ENCODE data around the gene GPX7.

Gene GPX7

DNA sequence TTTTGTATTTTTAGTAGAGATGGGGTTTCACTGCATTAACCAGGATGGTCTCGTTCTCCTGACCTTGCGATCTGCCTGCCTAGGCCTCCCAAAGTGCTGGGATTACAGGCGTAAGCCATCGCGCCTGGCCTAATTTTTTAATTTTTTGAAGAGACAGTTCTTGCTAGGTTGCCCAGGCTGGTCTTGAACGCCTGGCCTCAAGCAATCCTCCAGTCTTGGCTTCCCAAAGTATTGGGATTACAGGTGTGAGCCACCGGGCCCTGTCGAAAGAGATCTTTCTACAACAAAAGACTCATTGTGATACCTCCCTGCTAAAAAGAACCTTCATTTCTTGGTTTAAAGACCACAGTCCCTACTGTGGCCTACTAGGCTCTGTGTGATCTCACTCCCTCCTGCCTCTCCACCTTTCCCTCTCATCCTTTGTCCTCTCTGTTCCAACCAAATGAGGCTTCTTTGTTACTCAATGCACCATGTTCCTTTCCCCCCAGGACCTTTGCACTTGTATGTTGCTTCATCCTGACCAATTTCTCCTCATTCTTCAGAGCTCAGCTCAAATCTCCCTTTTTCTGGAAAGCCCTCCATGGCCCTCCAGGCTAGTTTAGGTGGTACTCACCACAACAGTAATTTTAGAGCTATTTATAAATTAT is 1.5 kb upstream of the GPX7 start:
- Histone ChIP-seq H3K27ac (ENCODE audit: extremely low read depth, low read depth, low read length) (no peak overlapping the region), H3K36me3 (ENCODE audit: control insufficient read depth in 2 of 2, insufficient read depth in 1 of 2, low read length in 2 of 2) (no peaks in the 10 kb centered on the region), H3K9me3 (ENCODE audit: control insufficient read depth, insufficient read depth, low read depth, low read length) (no peaks in the 10 kb centered on the region), H3K4me3 (ENCODE audit: low read depth, low read length) (no peak overlapping the region), H3K4me1 (ENCODE audit: control insufficient read depth, insufficient read depth, low read length) (no peaks in the 10 kb centered on the region)
- no peak for TF ChIP-seq ZNF768 (tag by site-specific recombination; IDR thresholded peaks at IDR 0.05)
- no peak for TF ChIP-seq GLIS1 (tag by site-specific recombination; IDR thresholded peaks at IDR 0.05)
- TF ChIP-seq ZNF623 (tag by site-specific recombination; IDR thresholded peaks at IDR 0.05), result 0 out of 2 replicates have a peak, but pooled peaks have one; percentile 13
- TF ChIP-seq ZNF518A (tag by site-specific recombination; conservative IDR thresholded peaks at IDR 0.05; ENCODE audit: low read depth), result no peak
- TF ChIP-seq GLI2 (tag by site-specific recombination; IDR thresholded peaks at IDR 0.05; ENCODE audit: borderline replicate concordance, low read depth), result no peak
- CTCF ChIA-PET, result interaction anchor here (0.6 kb wide), 2 partner anchors 59 to 595 kb away, joined by 3 to 5 read pairs; no protein-coding TSS in a partner anchor
- POLR2A ChIA-PET, result no interaction called here

GRCh38 chr1:52601519-52601918 is 652 bp upstream of the GPX7 start:
- H3K4me3 ChIP-seq (ENCODE audit: low read depth, low read length), result no peak overlapping the region
- TF ChIP-seq SCRT2 (tag by site-specific recombination; IDR thresholded peaks at IDR 0.05) (peak; percentile 59; the same call in 1 of the 2 replicates), ZNF138 (tag by site-specific recombination; IDR thresholded peaks at IDR 0.05; ENCODE audit: borderline replicate concordance) (no peak)
- ChIA-PET POLR2A (no interaction called here), CTCF (no interaction called here)
- no peak overlapping the region for H3K27ac ChIP-seq (ENCODE audit: extremely low read depth, low read depth, low read length)
- no peaks in the 10 kb centered on the region for H3K4me1 ChIP-seq (ENCODE audit: control insufficient read depth, insufficient read depth, low read length)
- H3K36me3 ChIP-seq (ENCODE audit: control insufficient read depth in 2 of 2, insufficient read depth in 1 of 2, low read length in 2 of 2), result no peaks in the 10 kb centered on the region
- H3K9me3 ChIP-seq (ENCODE audit: control insufficient read depth, insufficient read depth, low read depth, low read length), result no peaks in the 10 kb centered on the region

GRCh38 chr1:52602856-52603600 is 857 bp downstream of the GPX7 start:
- Histone ChIP-seq H3K9me3 (ENCODE audit: control insufficient read depth, insufficient read depth, low read depth, low read length) (no peaks in the 10 kb centered on the region), H3K27ac (ENCODE audit: extremely low read depth, low read depth, low read length) (no peak overlapping the region), H3K4me1 (ENCODE audit: control insufficient read depth, insufficient read depth, low read length) (no peaks in the 10 kb centered on the region), H3K4me3 (ENCODE audit: low read depth, low read length) (no peak overlapping the region), H3K36me3 (ENCODE audit: control insufficient read depth in 2 of 2, insufficient read depth in 1 of 2, low read length in 2 of 2) (no peaks in the 10 kb centered on the region)
- ChIA-PET CTCF (no interaction called here), POLR2A (interaction anchor here (0.6 kb wide), 1 partner anchor 242 kb away, joined by 3 read pairs; no protein-coding TSS in a partner anchor)
- no peak for TF ChIP-seq ZFHX2 (tag by site-specific recombination; conservative IDR thresholded peaks at IDR 0.05)
- no peak for TF ChIP-seq ZNF2 (tag by site-specific recombination; IDR thresholded peaks at IDR 0.05)
- no peak for TF ChIP-seq BCL6B (tag by site-specific recombination; IDR thresholded peaks at IDR 0.05)
- TF ChIP-seq MYNN (tag by site-specific recombination; IDR thresholded peaks at IDR 0.05; ENCODE audit: borderline replicate concordance), result no peak
- no peak for TF ChIP-seq OSR2 (tag by site-specific recombination; IDR thresholded peaks at IDR 0.05)
- TF ChIP-seq ZNF16 (tag by site-specific recombination; IDR thresholded peaks at IDR 0.05; ENCODE audit: low read depth), result no peak
- TF ChIP-seq ATF2 (tag by site-specific recombination; IDR thresholded peaks at IDR 0.05; ENCODE audit: low read depth), result no peak
- no peak for TF ChIP-seq ZNF266 (tag by site-specific recombination; IDR thresholded peaks at IDR 0.05; ENCODE audit: low read depth)
- TF ChIP-seq, protein P1, sequence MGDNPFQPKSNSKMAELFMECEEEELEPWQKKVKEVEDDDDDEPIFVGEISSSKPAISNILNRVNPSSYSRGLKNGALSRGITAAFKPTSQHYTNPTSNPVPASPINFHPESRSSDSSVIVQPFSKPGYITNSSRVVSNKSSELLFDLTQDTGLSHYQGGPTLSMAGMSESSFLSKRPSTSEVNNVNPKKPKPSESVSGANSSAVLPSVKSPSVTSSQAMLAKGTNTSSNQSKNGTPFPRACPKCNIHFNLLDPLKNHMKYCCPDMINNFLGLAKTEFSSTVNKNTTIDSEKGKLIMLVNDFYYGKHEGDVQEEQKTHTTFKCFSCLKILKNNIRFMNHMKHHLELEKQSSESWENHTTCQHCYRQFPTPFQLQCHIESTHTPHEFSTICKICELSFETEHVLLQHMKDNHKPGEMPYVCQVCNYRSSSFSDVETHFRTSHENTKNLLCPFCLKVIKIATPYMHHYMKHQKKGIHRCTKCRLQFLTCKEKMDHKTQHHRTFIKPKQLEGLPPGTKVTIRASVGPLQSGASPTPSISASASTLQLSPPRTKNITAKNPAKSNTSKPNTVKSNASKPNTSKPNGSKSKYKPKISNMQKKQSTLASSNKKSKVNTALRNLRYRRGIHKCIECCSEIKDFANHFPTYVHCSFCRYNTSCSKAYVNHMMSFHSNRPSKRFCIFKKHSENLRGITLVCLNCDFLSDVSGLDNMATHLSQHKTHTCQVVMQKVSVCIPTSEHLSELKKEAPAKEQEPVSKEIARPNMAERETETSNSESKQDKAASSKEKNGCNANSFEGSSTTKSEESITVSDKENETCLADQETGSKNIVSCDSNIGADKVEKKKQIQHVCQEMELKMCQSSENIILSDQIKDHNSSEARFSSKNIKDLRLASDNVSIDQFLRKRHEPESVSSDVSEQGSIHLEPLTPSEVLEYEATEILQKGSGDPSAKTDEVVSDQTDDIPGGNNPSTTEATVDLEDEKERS (tag by site-specific recombination; IDR thresholded peaks at IDR 0.05), result no peak
- TF ChIP-seq MEIS1 (CRISPR knock-in tag; IDR thresholded peaks at IDR 0.05; ENCODE audit: borderline replicate concordance), result no peak
- TF ChIP-seq ZNF830 (tag by site-specific recombination; IDR thresholded peaks at IDR 0.05; ENCODE audit: low read depth), result no peak

All from HEK293 (cell line).